ENCODE data around the gene GAGE12J. TPM values are rescaled to one million over a fixed set of nuclear protein-coding genes. Genes with fewer than 3 reads are reported as not detected.
A peak's percentile ranks its signal among the peaks of the same experiment; 100 is the strongest.

GAGE12J gene
- total and polyA plus RNA-seq, 12 donors = not detected

DNA sequence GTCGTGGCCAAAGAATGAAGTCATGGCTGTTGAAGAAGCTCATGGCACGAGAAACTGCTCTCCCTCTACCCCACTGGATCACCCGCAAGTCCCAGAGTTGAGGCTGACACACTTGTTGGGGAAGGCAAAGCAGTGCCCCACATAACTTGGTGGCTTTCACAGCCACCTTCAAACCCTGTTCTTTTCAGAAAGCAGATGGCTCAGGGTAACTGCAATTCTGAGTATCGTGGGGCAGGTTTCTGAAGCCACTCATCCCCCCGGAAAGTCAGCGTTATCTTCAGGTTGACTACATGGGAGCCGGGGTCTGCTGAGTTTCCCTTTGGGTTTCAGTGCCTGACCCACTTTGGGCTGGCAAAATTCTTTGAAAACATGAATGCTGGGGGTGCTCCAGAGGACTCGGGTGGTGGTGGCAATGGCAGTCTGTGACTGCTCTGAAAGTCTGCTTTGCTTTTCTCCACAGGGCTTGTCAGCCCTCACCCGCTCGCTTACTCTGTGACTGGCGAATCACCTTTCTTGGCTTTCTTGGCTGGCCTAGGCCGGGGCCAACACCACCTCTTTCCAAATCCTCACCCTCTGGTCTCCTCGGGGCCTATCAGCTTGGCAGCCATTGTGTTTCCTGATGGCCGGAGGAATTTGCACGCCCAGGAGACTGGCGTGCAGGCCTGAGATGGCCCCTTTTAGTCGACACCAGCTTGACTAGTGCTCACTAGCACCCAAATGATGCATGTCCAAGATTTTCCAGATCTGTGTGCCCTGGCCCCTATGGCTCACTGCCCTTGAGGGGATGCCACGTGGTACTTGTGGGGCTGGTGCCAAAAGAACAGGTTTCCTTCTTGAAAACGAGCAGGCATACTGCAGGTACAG lies 44.9 kb upstream of the GAGE12J start:
- ATAC-seq (peak in 6 of 8 donors; percentile 44 to 66 (median 60)), DNase-seq (no peak)
- H3K9me3 ChIP-seq = no peaks in the 10 kb centered on the region
- intact Hi-C loops (cut with DNase I) = loop anchor here in 2 of 10 donors (10.0 kb wide), 1 partner anchor 82 kb away; no protein-coding TSS in a partner anchor
- H3K36me3 ChIP-seq = no peaks in the 10 kb centered on the region
- 65 to 68% methylated on average over 18 to 19 of the region's 19 CpGs for WGBS, 2 donors
- peak overlapping the region in 3 of 10 donors; percentile 9 to 31 (median 20) for H3K27ac ChIP-seq
- peaks cover 0 to 4% (median 0%) of the 10 kb centered on the region in 7 donors for H3K27me3 ChIP-seq
- H3K4me1 ChIP-seq = peaks cover 0 to 30% (median 13%) of the 10 kb centered on the region in 9 donors
- H3K4me3 ChIP-seq = no peak overlapping the region
- TF ChIP-seq, protein P1, sequence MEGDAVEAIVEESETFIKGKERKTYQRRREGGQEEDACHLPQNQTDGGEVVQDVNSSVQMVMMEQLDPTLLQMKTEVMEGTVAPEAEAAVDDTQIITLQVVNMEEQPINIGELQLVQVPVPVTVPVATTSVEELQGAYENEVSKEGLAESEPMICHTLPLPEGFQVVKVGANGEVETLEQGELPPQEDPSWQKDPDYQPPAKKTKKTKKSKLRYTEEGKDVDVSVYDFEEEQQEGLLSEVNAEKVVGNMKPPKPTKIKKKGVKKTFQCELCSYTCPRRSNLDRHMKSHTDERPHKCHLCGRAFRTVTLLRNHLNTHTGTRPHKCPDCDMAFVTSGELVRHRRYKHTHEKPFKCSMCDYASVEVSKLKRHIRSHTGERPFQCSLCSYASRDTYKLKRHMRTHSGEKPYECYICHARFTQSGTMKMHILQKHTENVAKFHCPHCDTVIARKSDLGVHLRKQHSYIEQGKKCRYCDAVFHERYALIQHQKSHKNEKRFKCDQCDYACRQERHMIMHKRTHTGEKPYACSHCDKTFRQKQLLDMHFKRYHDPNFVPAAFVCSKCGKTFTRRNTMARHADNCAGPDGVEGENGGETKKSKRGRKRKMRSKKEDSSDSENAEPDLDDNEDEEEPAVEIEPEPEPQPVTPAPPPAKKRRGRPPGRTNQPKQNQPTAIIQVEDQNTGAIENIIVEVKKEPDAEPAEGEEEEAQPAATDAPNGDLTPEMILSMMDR (IDR thresholded peaks at IDR 0.05) = no peak

DNA sequence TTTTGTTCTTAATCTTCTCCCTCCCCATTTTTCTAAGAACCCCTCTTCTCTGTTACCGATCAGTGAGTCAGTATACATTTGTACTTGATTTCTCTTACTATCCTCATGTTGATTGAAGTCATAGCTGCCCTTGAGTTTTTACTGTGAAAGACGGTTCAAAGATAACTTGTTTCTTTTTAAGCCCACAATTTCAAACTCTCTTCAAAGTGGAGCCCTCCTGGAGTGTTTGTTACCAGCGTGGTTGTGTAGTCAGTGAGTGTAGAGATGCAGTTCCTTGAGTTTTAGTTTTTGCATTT lies 44.4 kb upstream of the GAGE12J start:
- peaks cover 0 to 4% (median 0%) of the 10 kb centered on the region in 7 donors for H3K27me3 ChIP-seq
- H3K4me3 ChIP-seq = no peak overlapping the region
- no peaks in the 10 kb centered on the region for H3K36me3 ChIP-seq
- no peak for ATAC-seq
- H3K9me3 ChIP-seq = no peaks in the 10 kb centered on the region
- H3K27ac ChIP-seq = peak overlapping the region in 3 of 10 donors; percentile 9 to 31 (median 20)
- intact Hi-C loops (cut with DNase I) = loop anchor here in 2 of 10 donors (10.0 kb wide), 1 partner anchor 83 kb away; no protein-coding TSS in a partner anchor
- H3K4me1 ChIP-seq = peaks cover 0 to 24% (median 9%) of the 10 kb centered on the region in 9 donors
- TF ChIP-seq, protein P1 (IDR thresholded peaks at IDR 0.05) = no peak
- DNase-seq = no peak
- WGBS, 2 donors = 72 to 73% methylated on average over 3 of the region's 3 CpGs

DNA sequence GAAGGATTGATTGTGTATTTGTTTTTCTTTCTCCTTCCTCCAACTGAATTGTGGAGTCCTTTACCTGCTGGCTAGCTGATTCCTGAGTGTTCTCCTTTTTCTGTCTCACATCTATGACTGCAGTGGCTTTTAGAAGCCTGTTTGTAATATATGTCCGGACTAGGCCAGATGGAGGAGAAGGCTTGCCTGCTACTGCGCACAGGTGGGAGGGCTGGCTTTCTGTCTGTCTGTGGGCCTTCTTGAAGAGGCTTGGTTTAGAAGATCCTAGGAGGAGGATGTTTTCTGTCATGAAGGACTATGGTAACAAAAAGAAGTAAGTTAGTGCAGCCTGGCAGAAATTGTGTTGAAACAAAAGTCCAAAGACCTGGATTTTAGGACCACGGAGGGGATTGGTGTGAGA lies 43.8 kb upstream of the GAGE12J start:
- no peaks in the 10 kb centered on the region for H3K9me3 ChIP-seq
- 93 to 98% methylated on average over 3 of the region's 3 CpGs for WGBS, 2 donors
- peaks cover 0 to 20% (median 9%) of the 10 kb centered on the region in 9 donors for H3K4me1 ChIP-seq
- H3K27me3 ChIP-seq = peaks cover 0 to under 1% (median 0%) of the 10 kb centered on the region in 7 donors
- DNase-seq (no peak), ATAC-seq (no peak)
- intact Hi-C loops (cut with DNase I) = loop anchor here in 2 of 10 donors (10.0 kb wide), 1 partner anchor 83 kb away; no protein-coding TSS in a partner anchor
- no peak overlapping the region for H3K27ac ChIP-seq
- TF ChIP-seq, protein P1 (IDR thresholded peaks at IDR 0.05) = no peak
- no peak overlapping the region for H3K4me3 ChIP-seq
- no peaks in the 10 kb centered on the region for H3K36me3 ChIP-seq

DNA sequence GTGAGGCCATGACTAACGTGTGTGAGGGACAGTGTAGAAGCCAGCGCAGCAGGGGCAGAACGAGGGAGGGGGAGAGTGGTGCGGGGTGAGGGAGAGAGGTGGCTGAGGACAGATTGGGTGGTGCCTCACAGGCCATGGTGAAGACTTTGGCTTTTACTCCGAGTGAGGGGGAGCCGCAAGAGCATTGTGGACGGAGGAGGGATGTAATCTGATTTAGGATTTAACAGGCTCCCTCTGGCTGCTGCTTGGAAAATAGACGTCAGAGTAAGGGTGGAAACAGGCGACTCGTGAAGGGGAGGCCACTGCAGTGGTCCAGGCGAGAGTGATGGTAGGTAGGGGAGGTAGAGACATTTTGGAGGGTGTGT lies 39.2 kb upstream of the GAGE12J start:
- no peak overlapping the region for H3K27ac ChIP-seq
- intact Hi-C loops (cut with DNase I) = no loop called here
- peak; percentile 55 to 81 (median 69) for ATAC-seq
- no peak overlapping the region for H3K4me3 ChIP-seq
- DNase-seq = no peak
- TF ChIP-seq, protein P1 (IDR thresholded peaks at IDR 0.05) = peak in 7 of 9 donors; percentile 10 to 44 (median 21)
- 25 to 37% methylated on average over 11 of the region's 11 CpGs for WGBS, 2 donors
- H3K4me1 ChIP-seq = peaks cover 0 to 8% (median 0%) of the 10 kb centered on the region in 9 donors
- no peaks in the 10 kb centered on the region for H3K36me3 ChIP-seq
- peaks cover 0 to 14% (median 0%) of the 10 kb centered on the region in 7 donors for H3K27me3 ChIP-seq
- H3K9me3 ChIP-seq = no peaks in the 10 kb centered on the region

Measured in heart right ventricle (tissue), 16 donors.